ENCODE results near the gene DIP2B.
A peak's percentile ranks its signal among the peaks of the same experiment; 100 is the strongest.

- TF ChIP-seq CTCF (IDR thresholded peaks at IDR 0.05) = peak in 5 of 6 experiments; percentile 30 to 47 (median 45)
- no peak for TF ChIP-seq POLR2A (IDR thresholded peaks at IDR 0.05)
These were observed 229.9 kb downstream of the DIP2B start for GRCh38 chr12:50734409-50735263.

All from adrenal gland (tissue), 5 donors.